Ishikawa (cell line): ENCODE results near the gene RNF4.

Source experiments
- CEBPB ChIP-seq: IDR thresholded peaks from 2 replicates; pipeline ENCODE4 v1.6.1; 2012
- CREB1 ChIP-seq: IDR thresholded peaks from 2 replicates; pipeline ENCODE4 v1.6.1; 2012; ENCODE audit warnings: low read depth
- EGR1 ChIP-seq: IDR thresholded peaks from 2 replicates; pipeline ENCODE4 v1.6.1; 2012
- EP300 ChIP-seq: IDR thresholded peaks from 2 replicates; pipeline ENCODE4 v1.6.1; 2012; ENCODE audit warnings: borderline replicate concordance
- FOXM1 ChIP-seq: IDR thresholded peaks from 2 replicates; pipeline ENCODE4 v1.6.1; 2012; ENCODE audit warnings: low read depth, borderline replicate concordance
- NFIC ChIP-seq: IDR thresholded peaks from 2 replicates; pipeline ENCODE4 v1.6.1; 2012
- RAD21 ChIP-seq: IDR thresholded peaks from 2 replicates; pipeline ENCODE4 v1.6.1; 2012; ENCODE audit warnings: low read depth
- TAF1 ChIP-seq: IDR thresholded peaks from 2 replicates; pipeline ENCODE4 v1.6.1; 2012; ENCODE audit warnings: low read depth, mild to moderate bottlenecking
- TCF12 ChIP-seq: IDR thresholded peaks from 2 replicates; pipeline ENCODE4 v1.6.1; 2012; ENCODE audit warnings: low read depth
- TEAD4 ChIP-seq: IDR thresholded peaks from 2 replicates; pipeline ENCODE4 v1.6.1; 2012
- YY1 ChIP-seq: IDR thresholded peaks from 2 replicates; pipeline ENCODE4 v1.6.1; 2012; ENCODE audit warnings: low read depth
- ZBTB7A ChIP-seq: IDR thresholded peaks from 2 replicates; pipeline ENCODE4 v1.6.1; 2012; ENCODE audit warnings: low read depth
- TF ChIP-seq, protein P1 (sequence below): IDR thresholded peaks from 2 replicates; pipeline ENCODE4 v1.6.1; 2012
- TF ChIP-seq, protein P2 (sequence below): IDR thresholded peaks from 2 replicates; pipeline ENCODE4 v1.6.1; 2012; ENCODE audit warnings: low read depth, mild to moderate bottlenecking
- TF ChIP-seq, protein P3 (sequence below): IDR thresholded peaks from 2 replicates; pipeline ENCODE4 v1.6.1; 2012

RNF4 gene

DNA sequence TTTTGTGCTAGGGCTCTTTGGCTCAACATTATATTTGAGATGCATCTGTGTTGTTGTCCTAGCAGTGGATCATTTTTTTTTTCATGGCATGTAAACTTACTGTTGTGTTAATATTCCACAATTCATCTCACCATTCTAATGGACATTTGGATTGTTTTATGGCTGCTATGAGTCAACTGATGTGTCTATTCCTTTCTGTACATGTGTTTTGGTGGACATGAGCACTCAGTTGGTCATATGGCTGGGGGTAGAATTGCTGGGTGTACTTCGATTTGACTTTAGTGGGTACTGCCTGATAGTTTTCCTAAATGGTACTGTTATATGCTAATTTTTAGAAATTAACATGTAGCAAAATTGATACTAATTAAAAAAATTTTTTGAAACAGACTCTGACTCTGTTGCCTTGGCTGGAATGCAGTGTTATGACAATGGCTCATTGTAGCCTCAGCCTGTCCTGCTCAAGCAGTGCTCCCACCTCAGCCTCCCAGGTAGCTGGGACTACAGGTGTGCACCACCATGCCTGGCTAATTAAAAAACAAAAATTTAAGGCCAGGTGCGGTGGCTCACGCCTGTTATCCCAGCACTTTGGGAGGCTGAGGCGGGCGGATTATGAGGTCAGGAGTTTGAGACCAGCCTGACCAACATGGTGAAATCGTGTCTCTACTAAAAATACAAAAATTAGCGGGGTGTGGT, 76.6 kb downstream of the RNF4 start:
- TF ChIP-seq EGR1, result no peak
- TF ChIP-seq, protein P1, sequence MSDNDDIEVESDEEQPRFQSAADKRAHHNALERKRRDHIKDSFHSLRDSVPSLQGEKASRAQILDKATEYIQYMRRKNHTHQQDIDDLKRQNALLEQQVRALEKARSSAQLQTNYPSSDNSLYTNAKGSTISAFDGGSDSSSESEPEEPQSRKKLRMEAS, result no peak

DNA sequence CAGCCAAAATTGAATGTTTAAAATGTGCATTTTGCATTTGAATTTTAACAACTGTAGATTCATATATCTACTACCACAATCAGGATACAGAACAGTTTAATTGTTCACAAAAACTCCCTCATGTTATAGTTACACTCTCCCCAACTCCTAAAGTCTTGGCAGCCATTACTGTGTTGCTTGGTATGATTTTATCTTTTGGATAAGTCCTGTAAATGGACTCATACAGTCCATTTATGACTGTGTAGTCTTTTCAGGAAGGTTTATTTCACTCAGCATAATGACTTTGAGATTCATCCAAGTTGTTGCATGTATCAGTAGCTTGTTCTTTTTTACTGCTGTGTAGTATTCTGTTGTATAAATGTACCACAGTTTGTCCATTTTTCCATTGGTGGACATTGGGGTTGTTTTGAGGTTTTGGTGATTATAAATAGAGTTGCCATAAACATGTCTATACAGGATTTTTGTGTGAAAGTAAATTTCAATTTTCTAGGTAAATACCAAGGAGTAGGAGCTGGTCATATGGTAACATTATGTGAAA, 77.4 kb downstream of the RNF4 start:
- TF ChIP-seq CEBPB, result no peak
- TF ChIP-seq, protein P2, sequence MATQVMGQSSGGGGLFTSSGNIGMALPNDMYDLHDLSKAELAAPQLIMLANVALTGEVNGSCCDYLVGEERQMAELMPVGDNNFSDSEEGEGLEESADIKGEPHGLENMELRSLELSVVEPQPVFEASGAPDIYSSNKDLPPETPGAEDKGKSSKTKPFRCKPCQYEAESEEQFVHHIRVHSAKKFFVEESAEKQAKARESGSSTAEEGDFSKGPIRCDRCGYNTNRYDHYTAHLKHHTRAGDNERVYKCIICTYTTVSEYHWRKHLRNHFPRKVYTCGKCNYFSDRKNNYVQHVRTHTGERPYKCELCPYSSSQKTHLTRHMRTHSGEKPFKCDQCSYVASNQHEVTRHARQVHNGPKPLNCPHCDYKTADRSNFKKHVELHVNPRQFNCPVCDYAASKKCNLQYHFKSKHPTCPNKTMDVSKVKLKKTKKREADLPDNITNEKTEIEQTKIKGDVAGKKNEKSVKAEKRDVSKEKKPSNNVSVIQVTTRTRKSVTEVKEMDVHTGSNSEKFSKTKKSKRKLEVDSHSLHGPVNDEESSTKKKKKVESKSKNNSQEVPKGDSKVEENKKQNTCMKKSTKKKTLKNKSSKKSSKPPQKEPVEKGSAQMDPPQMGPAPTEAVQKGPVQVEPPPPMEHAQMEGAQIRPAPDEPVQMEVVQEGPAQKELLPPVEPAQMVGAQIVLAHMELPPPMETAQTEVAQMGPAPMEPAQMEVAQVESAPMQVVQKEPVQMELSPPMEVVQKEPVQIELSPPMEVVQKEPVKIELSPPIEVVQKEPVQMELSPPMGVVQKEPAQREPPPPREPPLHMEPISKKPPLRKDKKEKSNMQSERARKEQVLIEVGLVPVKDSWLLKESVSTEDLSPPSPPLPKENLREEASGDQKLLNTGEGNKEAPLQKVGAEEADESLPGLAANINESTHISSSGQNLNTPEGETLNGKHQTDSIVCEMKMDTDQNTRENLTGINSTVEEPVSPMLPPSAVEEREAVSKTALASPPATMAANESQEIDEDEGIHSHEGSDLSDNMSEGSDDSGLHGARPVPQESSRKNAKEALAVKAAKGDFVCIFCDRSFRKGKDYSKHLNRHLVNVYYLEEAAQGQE, result no peak
- TF ChIP-seq NFIC, result no peak
- TF ChIP-seq TCF12, result no peak
- no peak for TF ChIP-seq FOXM1
- TF ChIP-seq YY1, result no peak
- no peak for TF ChIP-seq ZBTB7A
- no peak for TF ChIP-seq EGR1
- TF ChIP-seq, protein P1, result no peak
- no peak for TF ChIP-seq RAD21
- TF ChIP-seq, protein P3, sequence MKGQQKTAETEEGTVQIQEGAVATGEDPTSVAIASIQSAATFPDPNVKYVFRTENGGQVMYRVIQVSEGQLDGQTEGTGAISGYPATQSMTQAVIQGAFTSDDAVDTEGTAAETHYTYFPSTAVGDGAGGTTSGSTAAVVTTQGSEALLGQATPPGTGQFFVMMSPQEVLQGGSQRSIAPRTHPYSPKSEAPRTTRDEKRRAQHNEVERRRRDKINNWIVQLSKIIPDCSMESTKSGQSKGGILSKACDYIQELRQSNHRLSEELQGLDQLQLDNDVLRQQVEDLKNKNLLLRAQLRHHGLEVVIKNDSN, result no peak
- no peak for TF ChIP-seq CREB1
- TF ChIP-seq TEAD4, result no peak
- TF ChIP-seq TAF1, result no peak
- TF ChIP-seq EP300, result no peak

DNA sequence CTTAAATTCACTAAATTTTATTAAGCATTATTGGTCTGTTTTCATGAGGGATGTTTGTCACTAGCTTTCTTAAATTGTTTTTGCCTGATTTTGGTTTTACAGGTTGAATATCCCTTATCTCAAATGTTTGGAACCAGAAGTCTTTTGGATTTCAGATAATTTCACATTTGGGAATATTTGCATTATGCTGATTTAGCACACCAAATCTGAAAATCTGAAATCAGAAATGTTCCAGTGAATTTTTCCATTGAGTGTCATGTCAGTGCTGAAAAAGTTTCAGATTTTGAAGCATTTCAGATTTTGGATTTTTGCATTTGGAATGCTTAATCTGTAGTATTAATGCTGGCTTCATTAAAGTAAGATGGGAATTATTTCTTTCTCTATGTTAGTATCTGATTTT, 82.2 kb downstream of the RNF4 start:
- TF ChIP-seq, protein P3, result no peak
- TF ChIP-seq EGR1, result no peak
- TF ChIP-seq YY1, result no peak
- TF ChIP-seq TCF12, result no peak
- no peak for TF ChIP-seq FOXM1
- TF ChIP-seq, protein P2, result no peak
- no peak for TF ChIP-seq ZBTB7A
- TF ChIP-seq TAF1, result no peak
- TF ChIP-seq, protein P1, result no peak
- TF ChIP-seq EP300, result no peak
- TF ChIP-seq NFIC, result no peak
- no peak for TF ChIP-seq RAD21
- no peak for TF ChIP-seq TEAD4
- no peak for TF ChIP-seq CEBPB
- TF ChIP-seq CREB1, result no peak

DNA sequence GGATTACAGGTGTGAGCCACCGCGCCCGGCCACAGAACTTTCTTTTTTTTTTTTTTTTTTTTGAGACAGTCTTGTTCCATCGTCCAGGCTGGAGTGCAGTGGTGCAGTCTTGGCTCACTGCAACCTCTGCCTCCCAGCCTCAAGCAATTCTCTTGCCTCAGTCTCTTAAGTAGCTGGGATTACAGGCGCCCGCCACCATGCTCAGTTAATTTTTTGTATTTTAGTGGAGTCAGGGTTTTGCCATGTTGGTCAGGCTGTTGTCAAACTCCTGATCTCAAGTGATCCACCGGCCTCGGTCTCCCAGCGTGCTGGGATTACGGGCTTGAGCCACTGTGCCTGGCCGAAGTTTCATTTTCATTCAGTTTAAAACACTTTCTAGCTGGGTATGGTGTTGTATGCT, 83.9 kb downstream of the RNF4 start:
- TF ChIP-seq, protein P2, result no peak
- TF ChIP-seq, protein P3, result no peak
- TF ChIP-seq YY1 (no peak), EGR1 (no peak), TAF1 (no peak), EP300 (no peak), CEBPB (no peak), TEAD4 (no peak), FOXM1 (no peak), NFIC (no peak), TCF12 (no peak), RAD21 (no peak), CREB1 (no peak), ZBTB7A (no peak)
- TF ChIP-seq, protein P1, result no peak
